Vagina (tissue), 2 donors: ENCODE data around the gene CAMK2A.

Experiments used
- CTCF ChIP-seq, 3 experiments: fragments of 450-650 bp in 2 of 3; fragments of 200-600 bp in 1 of 3; sonication (generic) in 1 of 3; IDR thresholded peaks; one replicate each; pipeline ENCODE4 v1.5.1; 2017 to 2019; ENCODE audit warnings: antibody characterized with exemption in 3 of 3, mild to moderate bottlenecking in 2 of 3, moderate library complexity in 2 of 3
- POLR2AphosphoS5 ChIP-seq, 2 donors: sonication (generic); formaldehyde crosslinking; IDR thresholded peaks; one replicate each; pipeline ENCODE4 v1.9.0; 2017; ENCODE audit warnings: antibody characterized with exemption in 2 of 2, mild to moderate bottlenecking in 2 of 2, low read depth in 1 of 2; ENCODE audit not compliant: insufficient read depth in 1 of 2

- TF ChIP-seq CTCF (IDR thresholded peaks at IDR 0.05), result no peak
- no peak for TF ChIP-seq POLR2AphosphoS5 (IDR thresholded peaks at IDR 0.05; ENCODE audit: insufficient read depth in 1 of 2, low read depth in 1 of 2)
Measured at GRCh38 chr5:150172556-150172955, 117.0 kb downstream of the CAMK2A start.
